NCI-H748 (cell line): ENCODE results near the gene KIZ.

Experiments used
- DNase-seq: peaks from one replicate; lab custom pipeline; 2025; ENCODE audit not compliant: unreplicated experiment; lab: John Stamatoyannopoulos, UW

The KIZ gene

DNA sequence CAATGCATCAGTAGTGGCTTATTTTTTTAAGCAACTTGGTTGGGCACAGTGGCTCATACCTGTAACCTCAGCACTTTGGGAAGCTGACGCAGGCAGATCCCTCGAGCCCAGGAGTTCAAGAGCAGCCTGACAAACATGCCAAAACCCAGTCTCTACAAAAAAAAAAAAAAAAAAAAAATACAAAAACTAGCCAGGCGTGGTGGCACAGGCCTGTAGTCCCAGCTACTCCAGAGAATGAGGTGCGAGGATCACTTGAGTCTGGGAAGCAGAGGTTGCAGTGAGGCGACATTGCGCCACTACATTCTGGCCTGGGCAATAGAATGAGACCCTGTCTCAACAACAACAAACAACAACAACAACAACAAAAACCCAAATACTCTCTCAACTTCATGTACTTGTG is 132.5 kb downstream of the KIZ start:
- no peak for DNase-seq

DNA sequence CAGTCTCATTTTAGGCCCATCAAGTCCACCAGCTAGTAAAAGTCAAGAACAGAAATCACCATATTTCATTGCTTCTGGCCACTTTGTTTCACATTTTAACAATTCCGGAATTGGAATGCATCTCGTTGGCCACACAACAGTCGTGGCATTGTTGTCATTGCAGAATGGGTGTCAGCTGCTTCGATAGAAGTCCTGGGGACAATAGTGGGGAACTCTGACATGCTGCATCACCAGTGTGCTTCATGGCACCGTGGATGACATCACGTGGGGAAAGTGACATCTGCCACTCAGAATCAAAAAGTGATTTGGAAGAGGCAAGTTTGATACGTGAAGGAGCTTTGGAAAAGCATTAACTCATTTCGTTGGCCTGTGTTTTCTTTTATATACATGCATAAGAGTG is 133.5 kb downstream of the KIZ start:
- DNase-seq: no peak

- DNase-seq: no peak
These were observed 136.9 kb downstream of the KIZ start for GRCh38 chr20:21262812-21263211.

GRCh38 chr20:21265261-21266190 is 139.6 kb downstream of the KIZ start:
- no peak for DNase-seq

DNA sequence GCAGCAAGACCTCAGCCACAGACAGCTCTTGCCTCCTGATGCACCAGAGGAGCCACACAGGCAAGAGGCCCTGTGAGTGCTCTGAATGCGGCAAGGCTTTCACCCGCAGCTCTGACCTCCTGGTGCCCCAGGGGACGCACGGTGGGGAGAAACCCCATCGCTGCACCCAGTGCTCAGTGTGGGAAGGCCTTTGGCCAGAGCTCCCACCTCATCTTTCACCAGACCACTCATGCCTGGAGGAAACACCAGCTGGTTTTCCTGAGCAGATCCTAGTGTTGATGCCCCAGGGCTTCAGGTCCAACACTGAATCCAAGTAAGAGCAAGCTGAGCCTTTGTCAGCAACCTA is 140.3 kb downstream of the KIZ start:
- DNase-seq: no peak

DNA sequence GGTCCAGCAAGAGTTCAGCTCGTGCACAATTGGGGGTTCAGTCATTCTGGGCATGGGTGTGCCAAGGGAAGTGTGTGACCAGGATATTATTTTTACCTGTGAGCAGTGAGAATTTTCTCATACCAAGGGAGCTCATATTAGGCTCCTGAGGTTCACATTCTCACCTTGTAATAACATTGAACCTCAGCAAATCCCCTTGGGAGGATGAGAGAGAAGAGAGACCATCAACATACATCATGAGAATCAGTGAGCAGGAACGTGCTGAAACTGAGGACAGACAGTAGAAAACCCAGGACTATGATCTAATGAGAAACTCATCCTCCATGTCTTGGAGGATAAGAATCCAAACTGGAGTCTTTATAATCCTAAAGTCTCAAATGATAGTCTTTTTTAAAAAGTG is 143.9 kb downstream of the KIZ start:
- no peak for DNase-seq

- peak; percentile 75 for DNase-seq
These were observed 144.9 kb downstream of the KIZ start for GRCh38 chr20:21270806-21271205.

GRCh38 chr20:21272279-21272678 is 146.4 kb downstream of the KIZ start:
- DNase-seq: no peak

GRCh38 chr20:21272679-21273078 is 146.8 kb downstream of the KIZ start:
- no peak for DNase-seq

DNA sequence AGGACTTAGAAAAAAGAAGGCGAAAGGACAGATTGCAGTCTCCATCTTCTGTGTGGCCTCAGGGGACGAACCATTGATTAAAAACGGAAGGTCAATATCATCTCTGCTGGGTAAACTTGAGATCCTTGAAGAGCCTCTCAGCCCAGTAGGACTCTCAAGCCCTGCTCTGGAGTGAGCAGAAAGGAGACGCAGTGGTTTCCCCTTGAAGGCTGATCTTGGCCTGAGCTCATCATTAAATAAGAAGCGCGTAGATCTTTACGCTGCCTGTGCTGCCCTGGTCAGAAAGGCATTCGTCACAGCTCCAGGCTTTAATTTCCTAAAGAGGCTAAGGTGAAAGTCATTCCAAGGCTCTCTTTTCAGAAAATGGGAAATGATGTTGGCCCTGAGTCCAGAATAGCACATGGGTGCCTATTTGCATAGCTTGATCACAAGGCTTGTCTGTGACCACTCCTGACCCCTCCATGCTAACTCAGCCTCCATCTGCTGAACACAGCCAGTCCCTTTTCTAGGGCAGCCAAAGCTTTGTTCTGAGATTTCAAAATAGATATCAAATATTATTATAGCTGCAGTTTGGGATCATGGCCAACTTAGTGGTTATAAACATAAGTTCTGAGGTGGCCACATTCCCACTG is 148.0 kb downstream of the KIZ start:
- DNase-seq: no peak

- DNase-seq: no peak
These were observed 152.9 kb downstream of the KIZ start for GRCh38 chr20:21278829-21279228.

DNA sequence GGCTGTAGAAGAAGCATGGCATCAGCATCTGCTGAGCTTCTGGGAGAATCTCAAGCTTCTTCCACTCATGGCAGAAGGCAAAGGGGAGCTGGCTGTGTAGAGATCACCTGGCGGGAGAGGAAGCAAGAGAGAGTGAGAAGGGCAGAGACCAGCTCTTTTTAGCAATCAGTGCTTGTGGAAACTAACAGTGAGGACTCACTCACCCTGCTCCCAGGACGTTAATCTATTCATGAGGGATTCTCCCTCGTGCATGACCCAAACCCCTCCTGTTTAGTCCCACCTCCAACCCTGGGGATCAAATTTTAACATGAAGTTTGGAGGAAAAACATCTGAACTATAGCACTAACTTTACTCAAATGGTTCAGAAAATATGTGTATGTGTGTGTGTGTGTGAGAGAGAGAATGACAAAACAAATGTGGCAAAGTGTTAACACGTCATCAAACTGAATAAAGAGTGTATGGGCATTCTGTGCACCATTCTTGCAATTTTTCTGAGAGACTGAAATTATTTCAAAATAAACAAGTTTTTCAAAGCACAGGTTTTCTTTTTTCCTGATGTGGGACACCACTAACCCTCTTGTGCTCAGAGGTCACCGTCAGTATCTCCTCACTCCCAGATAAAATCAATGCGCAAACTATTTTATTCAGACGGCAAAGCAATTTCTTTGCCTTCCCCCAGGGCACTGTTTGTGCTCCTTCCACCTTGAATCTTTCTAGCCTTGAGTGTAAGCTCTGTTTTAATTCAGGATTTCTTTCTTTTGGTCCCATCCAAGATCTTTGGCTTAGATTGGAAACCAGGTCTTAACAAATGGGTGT is 154.0 kb downstream of the KIZ start:
- DNase-seq: no peak

- DNase-seq: no peak
These were observed 154.7 kb downstream of the KIZ start for GRCh38 chr20:21280522-21281016.

DNA sequence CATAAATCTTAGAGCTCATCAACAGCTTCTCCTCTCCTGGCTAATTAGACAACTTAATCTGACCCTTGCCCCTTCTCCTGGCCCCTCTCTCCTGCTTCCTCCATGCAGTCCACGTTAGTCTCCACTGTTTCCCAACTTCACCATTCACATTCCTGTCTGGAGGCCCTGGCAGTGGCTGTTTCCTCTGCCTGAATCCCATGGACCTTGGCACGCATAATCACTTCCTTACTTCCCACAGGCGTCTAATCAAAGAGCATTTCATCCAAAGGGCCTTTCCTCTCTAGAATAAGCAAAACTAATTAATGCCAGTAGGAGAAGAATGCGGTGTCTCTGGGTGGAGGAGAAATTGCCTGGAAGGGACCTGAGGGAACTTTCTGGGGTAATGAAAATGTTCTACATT is 160.9 kb downstream of the KIZ start:
- DNase-seq: no peak

DNA sequence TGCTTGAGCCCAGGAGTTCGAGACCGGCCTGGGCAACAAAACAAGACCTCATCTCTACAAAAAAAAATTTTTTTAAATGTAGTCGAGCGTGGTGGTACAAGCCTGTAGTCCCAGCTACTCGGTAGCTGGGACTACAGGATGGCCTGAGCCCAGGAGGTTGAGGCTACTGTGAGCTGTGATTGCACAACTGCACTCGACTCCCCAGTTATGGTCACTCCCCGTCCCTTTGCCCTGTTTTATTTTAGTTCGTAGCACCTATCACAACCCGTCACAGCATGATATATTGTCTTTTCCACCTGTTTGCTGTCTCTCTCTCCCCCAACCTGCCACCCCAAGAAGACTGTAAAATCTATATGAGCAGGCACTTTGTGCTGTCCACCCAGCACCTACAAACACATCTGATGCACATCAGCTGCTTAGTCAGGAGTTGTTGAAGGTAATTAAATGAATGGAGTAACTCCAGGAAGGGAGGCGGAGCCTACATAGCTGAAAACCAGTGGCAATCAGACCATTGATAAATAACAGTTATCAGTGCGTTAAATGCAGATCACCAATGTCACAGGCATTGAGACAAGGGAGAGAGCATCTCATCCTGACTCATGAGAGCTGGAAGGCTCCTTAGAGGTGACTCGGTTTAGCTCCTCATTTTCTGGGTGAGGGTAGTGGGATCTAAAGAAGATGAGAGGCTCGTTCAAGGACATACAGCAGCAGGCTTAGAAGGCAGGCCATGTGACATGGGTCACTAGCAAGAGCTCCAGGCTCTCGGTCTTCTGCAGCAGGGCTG is 162.9 kb downstream of the KIZ start:
- DNase-seq: no peak

- DNase-seq: no peak
These were observed 163.8 kb downstream of the KIZ start for GRCh38 chr20:21289651-21290050.

GRCh38 chr20:21291026-21291425 is 165.1 kb downstream of the KIZ start:
- DNase-seq: no peak

DNA sequence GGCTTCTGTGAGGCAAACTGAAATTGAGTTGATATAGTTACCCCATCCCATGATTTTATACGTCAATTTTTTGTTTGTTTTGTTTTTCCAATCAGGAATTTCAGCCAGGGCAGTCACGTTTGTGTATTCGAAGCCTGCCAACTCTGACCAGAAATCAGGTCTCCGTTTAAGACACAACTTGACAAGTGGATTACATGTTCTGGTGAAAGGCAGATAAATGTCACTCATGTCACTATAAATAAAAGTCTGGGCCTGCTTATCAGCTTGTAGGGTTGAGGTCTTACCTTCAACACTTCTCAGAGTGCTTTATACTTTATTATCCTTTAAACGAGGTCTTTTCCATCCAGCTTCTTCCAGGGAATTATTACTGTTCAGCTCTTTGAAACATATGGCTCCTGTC is 168.9 kb downstream of the KIZ start:
- no peak for DNase-seq
